Measurements from ENCODE around the gene PRKCH.

Gene PRKCH

DNA sequence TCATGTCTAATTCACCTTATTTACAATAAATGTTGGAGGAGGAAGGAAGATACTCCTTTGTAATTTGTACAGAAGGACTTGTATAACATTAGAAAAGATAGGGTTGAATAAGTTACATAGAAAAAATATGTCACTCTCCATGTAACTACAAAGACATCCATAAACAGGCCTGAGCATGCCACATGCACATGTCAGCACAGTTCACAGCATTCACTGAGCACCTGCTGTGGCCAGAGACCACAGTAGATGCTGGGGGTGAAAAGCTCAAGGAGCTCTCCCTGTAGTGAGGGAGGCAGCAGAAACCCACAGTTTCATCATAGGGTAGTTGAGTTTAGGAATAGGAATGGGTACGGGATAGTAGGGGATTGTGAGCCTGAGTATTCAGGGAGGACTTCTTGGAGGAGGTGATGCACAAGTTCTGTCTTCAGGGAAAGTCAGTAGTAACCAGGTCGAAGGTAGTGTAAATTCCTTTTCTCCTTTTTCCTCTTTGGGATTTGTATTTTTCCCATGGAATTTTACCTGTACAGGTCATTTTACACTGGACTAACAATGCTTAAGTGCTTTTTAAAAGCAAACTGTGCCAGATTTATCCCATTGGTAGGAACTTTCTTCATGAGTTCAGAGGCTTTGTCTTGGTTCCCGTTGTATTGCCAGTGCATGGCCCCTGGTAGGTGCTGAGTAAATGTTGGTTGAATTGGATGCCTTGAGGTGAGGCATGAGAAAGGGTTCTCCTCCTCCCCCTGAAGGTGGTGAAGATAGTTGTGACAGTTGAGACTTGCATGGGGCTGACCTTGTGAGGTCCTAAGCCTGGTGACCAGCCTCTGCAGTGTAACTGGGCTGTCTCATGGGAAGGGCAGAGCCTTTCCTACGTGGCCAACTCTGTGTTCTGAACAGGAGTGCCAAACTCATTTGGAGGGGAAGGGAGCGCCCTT, 20.2 kb downstream of the PRKCH start:
- DNase-seq: no peak

DNA sequence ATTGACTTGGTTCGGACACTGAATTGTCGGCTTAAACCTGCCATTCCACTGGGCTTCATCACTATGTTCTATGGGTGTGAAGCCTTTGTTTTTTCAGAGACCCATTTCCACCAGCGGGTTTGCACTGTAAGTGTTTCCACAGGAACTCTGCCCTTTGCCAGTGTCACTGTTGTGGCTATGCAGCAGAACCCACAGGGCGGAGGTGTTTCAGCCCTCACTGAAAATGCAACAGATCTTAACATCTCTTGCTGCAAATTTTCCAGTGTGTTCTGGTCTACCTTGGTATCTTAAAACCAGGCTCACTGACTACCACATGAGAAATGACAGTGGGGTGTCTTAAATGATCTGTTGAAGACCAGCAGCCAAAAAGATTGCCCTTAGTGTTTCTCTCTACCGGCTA, 21.1 kb downstream of the PRKCH start:
- DNase-seq: no peak

DNA sequence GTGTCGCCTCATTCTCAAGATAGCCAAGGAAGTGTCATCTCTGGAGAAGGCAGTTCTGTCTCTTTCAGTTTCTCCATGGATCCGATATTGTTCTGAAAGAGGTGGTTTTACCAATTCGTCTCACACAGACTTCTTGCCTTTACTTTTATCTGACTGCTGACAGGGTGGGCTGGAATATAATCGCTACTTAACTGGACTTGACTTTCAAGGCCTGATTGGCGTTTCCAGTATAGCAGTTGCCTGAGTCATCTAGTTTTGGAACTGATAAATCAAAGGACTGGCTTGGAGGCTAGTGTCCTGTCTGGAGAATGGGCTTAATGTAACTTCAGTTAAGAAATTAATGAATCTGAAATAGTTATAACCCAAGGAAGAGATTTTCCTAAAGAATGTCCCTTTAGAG, 21.6 kb downstream of the PRKCH start:
- DNase-seq: no peak

DNA sequence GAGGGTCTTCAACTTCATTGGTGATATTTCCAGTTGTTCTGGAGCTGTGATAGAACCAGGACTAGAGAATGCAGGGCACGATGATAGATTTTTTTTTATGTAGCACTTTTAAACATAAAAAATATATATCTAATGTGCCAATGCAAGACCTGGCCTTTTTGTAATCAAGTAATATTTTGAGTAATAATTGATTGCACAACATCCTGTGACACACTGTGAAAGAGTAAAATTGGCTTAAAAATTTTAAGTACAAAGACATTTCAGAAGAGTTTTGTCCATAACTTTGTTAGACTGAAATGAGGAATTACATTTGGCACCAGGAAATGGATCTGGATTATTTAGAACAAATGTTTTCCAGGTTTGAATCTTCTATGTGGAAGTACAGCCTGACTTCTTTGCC, 22.1 kb downstream of the PRKCH start:
- no peak for DNase-seq

DNA sequence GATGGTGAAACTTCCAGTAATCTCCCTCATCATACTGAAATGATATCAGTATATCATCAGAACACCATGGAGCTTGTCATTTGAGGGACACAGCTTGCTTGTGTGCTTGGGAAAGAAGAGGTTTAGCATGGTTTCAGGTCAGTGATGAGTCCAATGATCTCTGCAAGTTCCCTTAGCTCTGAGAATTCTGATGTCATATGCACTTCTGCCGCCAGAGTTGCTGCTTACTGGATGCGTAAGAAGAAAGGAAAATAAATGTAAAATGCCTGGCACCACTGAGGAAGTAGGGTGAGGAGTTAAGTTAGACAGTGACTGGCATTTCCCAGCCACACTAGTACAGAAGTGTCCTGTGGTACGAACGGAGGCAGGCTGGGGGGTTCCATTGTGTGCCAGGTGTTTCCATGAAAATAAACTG, 22.6 kb downstream of the PRKCH start:
- DNase-seq: no peak

DNA sequence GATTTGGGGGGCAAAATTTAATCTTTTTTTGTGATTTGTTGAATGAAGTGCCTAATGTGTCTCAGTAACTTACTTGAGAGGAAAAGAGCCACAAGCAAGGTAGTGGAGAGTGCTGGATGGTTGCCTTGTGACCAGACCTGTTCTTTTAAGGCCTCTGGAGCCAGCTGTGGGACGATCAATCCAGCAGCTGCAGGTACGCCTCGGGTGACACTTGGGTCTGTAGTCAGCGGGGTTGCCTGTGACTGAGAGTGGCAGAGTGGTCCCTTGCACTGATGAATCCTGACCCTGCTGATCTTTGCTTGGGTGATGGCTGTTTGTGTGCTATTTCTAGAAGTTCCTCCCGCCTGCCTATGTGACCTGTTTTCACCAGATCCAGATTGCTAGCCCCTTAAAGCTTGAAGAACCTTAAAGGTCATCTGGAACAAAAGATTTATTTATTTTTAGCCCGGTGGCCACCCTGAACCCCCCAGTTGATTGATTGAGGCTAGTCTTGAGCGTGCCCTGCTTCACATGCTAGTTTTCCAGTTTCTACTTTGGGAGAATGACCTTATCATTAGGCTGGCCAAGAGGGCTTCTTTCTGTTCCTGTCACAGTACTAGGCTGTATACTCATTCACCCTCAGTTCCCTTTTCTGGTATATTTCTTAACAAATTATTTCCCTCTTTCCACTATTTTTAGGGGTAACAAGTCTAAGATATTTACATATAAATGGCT, 23.2 kb downstream of the PRKCH start:
- DNase-seq: no peak

DNA sequence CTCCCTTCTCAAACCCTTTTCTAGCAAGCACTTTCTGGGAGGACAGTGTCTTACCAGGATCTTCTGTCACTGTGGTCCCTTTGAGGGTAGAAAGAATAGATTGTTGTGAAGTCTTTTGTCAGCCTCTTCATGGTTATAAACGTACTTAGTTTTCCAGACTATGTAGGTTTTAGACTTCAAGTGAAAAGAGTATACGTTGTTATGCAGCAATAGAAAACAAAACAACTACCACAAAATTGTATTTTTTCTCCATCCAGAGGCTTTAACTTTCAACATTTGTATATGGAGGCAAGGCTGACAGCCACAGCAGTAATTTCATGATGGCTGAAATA, 23.7 kb downstream of the PRKCH start:
- no peak for DNase-seq

DNA sequence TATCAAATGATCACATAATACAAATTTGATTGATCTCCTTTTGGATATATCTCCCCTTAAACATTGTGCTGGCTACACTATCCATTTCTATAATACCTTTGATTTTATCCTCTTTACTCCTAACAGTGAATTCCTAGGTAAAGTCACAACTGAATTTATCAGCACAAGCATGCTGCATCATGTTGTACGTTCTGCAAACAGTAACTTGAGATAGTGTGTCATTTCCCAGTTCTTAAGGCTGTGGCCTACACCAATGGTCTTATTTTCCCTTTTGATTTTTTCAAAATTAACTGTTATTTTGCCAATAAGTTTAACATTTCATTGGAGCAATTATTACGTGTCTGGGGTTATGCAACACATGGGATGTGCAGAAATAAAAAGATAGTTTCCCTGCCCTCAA, 24.8 kb downstream of the PRKCH start:
- DNase-seq: no peak

DNA sequence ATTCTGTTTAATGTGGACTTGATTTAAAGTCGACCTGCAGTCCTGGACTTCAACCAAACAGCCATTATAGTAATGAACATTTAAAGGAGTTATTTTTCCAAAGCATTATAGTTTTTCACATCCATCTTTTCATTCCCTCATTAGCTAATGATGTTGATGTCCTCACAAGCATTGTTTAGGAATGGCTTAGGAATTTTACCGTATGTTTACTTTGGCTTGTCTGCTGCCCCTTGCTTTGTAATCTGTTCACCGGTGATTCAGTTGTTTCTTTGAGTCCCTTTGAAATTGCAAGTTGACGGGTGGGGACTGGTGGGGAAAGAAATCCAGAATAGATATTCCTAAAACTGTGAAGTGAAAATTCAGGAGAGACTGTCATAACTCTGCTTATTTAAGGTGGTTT, 25.4 kb downstream of the PRKCH start:
- DNase-seq: no peak

DNA sequence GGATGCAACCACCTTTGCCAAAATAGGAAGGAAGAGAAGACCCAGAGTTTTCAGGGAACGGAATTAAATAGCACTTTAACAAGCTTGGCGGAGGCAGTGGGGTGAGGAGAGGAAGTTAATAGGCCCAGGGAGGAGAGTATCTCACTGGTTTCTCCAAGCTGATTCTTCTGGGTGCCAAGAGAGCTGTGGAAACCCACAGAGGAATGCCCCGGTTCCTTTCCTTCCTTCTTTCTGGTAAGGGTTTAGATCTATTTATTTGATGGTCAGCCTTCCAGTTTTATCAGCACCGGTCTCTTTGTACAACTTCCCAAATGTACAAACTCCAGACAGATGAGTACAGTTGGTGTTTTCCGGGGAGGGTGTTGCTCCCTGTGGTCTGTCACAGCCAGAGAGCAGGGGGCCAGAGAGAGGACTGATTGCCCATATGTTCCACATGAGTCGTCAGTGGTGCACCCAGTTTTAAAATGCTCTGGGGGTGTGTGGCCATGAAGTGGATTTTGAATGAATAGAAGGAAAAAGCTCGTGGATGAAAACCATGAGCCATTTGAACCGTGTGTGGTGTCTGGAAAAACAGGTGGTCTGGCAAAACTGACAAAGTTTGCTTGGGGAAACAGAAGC, 26.6 kb downstream of the PRKCH start:
- no peak for DNase-seq

DNA sequence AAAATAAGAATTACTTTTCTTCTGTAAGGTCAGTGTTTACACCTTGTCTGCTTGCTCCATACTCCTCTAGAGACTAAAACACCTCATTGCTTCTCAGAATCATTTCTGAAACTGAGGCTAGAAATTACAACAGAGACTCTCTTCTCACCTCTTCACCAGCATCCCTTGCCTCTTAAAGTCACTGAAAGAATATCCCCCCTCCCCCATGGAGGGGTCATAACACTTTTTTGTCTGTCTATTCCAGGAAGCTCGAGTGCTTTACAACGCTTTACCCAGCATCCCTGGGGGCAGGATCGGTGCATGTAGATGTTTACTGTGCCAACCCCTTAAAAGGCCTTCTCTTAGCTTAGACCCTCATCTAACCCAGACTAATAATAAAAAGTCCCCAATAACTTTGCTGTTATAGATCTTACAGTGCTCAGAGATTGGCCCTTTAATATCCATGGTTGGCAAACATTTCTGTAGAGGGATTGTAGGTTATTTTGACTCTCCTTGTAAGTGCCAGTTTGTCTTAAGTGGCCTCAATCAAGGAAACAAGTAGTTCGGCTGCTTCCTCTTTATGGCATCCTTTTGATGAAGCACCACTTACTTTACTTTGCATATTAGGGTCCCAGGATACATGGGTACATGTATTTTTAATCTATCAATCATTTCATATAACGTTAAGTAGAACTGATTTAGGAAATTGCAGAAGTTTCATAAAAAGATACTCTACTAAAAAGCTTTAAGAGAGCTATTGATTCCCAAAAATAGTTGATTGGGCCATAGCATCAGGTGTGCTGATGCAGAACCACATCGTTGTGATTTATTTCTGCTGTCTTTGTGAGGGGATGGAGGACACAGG, 29.3 kb downstream of the PRKCH start:
- DNase-seq: no peak

DNA sequence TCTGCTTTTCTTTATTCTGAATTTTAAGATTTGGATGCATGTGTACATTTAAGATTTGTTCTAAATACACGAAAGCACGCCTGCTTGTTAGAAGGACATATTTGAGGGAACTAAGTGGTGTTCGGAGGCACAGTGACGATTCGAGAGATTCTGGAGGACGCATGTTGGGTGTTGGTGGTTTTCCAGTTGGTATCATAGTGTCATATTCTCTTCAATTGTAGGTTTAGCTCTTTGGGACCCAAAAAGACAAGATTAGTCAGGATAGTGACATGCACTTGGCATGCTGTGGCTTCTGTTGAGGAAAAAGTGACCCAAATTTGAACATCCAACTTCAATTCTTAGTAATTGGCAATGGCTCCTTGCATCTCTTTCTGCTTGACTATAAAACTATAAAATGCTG, 30.1 kb downstream of the PRKCH start:
- DNase-seq: no peak

DNA sequence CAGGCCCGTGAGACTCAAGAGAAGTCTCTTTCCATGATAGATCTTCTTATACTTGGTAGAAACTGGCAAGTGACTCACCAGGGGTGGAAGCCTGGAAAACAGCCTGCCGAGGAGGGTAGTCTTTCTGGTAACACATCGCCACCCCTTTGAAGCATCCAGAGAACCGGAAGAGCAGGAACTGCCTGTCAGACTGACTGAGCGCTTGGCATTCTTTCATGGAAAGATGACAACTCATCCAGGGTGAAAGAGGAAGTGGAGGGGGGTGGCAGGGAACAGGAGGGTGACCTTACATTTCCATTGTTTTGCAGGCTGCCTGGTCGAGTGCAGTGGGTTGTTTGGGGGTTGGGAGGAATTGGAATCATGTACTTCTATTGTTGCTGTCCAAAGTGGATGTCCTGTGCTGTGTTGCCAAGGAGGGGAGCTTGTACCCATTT, 34.5 kb downstream of the PRKCH start:
- DNase-seq: no peak

DNA sequence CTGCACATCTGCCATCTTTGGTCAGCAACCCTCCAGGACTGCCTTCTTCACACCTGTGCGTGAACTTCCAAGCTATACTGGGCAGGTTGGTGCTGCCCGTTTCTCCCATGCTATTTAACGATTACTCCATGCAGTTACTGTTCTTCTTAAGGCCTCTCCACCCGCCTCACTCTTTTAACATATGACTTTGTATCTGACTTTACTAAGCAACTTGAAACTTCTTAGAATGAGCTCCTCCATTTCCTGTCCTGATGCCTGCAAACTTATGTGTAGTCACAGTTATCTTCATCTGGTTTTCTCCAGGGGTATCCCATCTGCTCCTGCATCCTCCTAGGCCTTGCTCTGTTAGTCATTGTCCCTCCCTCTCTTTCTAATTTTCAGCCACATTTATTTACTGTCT, 35.7 kb downstream of the PRKCH start:
- DNase-seq: no peak

DNA sequence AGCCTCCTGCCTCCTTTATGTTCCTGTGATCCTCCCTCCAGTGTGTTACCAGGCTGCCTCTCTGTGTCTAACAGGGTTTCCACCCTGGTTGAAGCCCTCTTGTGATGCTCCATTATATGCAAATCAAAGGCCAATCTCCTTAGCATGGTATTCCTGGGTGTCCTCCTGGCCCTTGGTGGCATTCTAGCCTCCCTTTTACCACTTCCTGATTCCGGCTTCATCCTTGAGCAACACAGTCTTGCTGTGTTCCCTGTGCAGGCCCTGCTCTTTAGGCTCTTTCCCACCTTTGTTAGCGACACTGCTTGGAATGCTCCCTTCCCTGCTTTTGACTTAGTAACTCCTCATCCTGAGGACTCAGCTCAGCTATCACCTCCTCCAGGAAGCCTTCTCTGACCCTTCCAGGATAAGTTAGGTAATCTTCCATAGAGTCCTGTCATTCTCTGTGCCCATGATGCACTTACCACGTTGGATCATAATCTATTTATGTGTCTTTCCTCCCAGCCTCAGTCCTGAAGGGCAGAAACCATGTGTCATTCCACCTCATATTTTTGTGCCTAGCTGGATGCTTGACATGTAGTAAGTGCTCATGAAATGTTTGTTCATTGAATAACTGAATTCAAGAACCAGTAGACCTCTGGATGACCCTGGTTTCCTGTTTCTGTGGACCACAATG, 37.3 kb downstream of the PRKCH start:
- DNase-seq: no peak

DNA sequence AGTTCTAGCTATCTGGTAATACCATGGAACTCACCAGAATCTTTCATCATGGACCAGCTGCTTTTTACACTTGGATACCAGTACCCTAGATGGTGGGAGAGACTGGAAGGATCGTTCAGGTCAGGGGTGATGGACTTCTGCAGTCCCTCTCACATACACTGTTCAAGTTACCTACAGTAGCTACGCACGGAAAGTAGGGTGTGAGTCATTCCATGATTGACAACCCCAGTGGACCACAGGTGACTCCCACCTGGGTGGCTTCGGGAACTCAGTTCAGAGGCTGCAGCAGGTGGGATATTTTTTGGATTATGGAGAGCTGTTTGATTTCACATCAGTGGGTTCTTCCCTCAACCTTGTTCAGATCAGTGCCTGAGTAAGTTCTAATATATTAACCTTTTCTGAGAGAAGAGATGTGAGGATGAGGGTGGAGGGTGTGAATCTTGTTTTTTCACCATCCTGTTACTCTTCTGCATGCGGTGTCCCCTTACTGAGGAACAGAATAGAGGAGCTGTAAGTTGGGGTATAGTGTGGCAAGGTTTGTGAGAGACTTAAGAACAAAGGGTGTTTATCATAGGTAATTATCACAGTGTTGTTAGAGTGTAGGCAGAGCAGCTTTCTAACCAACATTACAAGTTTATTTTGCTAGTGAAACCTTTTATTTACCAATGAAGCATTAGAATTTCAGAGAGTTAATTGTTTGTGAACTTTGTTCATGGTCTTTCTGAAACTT, 39.6 kb downstream of the PRKCH start:
- no peak for DNase-seq

DNA sequence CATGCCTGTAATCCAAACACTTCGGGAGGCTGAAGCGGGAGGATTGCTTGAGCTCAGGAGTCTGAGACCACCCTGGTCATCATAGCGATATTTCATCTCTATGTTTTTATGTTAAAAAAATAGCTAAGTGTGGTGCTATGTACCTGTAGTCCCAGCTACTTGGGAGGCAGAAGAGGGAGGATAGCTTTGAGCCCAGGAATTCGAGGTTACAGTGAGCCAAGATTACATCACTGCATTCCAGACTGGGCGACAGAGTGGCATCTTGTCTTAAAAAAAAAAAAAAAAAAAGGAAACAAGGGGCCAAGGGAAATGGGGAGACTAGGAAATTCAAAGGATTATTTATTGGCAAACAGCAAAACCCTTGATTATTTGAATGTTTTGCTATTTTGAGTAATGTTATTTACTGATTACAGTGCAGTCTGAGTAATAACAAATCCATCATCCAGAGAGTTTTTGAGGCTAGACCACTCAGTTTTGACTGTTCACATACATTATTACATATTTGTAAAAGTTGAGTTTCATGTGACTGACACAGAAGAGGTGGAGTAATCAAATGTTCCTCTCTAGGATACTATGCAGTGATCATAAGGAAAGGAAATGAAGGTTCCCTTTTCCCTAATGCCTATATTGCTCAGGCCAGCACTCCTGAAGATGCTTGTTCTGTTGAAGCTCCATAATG, 40.8 kb downstream of the PRKCH start:
- no peak for DNase-seq

DNA sequence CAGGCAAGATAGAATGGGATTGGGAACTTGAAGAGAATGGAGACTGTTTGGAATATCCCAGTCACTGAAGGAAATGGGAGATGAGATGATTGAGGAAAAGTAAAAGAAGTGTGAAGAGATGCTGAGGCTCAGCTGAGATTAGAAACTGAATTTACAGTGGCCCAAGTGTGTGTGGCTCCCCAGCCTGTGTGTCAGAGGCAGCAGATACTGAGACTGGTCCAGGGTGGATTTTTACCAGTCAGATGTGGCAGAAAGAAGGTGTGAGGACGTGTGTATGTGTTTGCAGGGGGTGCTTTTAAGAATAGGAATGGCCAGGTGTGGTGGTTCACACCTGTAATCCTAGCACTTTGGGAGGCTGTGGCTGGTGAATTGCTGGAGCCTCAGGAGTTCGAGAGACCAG, 42.9 kb downstream of the PRKCH start:
- DNase-seq: no peak

DNA sequence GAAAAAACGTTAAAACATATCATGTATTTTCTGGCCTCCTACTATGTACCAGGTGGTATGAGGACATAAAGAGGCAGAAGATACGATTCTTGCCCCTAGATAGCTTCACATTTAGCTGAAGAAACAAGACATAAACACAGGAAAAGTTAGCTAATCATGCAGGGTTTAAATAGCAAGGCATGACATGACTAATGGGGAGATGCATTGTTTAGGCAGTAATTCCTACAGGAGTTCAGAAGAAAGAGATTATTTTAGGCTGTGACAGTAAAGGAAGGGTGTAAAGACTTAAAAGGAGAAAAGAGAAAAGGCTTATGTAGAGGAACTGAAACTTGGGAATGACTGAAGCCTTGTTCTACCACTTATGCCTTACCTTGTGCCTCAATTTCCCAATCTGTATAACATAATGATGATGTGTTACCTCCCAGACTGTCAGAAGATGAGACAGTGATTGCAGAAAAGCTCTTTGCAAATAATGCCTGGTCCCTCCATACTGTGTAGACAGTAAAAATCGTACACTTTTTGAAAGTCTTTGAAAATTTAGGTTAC, 44.4 kb downstream of the PRKCH start:
- DNase-seq: no peak

DNA sequence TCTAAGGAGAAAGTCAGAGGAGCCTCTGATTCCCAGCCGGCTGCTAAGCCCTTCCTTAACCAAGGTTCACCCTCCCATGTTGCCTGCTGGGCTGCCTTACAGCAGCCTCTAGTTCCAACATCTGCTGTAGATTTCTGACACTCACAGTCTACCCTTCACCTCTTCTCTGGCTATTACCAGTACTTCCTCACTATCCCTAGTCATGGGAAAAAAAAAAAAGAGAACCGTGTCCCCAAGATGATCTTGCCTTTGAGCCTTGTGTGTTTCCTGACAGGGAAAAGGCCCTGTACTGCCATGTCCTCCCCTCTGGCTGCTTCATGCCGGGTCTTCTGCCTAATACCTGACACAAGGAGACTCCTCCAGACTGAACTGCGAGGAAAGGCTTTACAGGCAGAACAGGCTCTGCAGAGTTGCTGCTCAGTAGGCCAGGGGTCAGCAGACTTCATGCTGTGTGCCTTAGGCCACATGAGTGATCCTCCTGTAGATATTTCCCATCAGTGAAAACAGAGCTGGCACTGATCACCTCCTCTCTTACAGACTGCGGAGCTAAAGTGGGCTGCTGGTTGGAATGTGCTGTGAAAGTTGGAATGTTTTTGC, 46.8 kb downstream of the PRKCH start:
- no peak for DNase-seq

Measured in OCI-M1 (cell line).